GM15510 (cell line): ENCODE data around the gene HIP1R.

Source experiments
- POLR2A ChIP-seq: IDR thresholded peaks from 3 replicates; pipeline ENCODE4 v1.6.1; 2011; ENCODE audit warnings: borderline replicate concordance; ENCODE audit not compliant: insufficient read length; ENCODE audit errors: extremely low read depth

Gene HIP1R, protein sequence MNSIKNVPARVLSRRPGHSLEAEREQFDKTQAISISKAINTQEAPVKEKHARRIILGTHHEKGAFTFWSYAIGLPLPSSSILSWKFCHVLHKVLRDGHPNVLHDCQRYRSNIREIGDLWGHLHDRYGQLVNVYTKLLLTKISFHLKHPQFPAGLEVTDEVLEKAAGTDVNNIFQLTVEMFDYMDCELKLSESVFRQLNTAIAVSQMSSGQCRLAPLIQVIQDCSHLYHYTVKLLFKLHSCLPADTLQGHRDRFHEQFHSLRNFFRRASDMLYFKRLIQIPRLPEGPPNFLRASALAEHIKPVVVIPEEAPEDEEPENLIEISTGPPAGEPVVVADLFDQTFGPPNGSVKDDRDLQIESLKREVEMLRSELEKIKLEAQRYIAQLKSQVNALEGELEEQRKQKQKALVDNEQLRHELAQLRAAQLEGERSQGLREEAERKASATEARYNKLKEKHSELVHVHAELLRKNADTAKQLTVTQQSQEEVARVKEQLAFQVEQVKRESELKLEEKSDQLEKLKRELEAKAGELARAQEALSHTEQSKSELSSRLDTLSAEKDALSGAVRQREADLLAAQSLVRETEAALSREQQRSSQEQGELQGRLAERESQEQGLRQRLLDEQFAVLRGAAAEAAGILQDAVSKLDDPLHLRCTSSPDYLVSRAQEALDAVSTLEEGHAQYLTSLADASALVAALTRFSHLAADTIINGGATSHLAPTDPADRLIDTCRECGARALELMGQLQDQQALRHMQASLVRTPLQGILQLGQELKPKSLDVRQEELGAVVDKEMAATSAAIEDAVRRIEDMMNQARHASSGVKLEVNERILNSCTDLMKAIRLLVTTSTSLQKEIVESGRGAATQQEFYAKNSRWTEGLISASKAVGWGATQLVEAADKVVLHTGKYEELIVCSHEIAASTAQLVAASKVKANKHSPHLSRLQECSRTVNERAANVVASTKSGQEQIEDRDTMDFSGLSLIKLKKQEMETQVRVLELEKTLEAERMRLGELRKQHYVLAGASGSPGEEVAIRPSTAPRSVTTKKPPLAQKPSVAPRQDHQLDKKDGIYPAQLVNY

DNA sequence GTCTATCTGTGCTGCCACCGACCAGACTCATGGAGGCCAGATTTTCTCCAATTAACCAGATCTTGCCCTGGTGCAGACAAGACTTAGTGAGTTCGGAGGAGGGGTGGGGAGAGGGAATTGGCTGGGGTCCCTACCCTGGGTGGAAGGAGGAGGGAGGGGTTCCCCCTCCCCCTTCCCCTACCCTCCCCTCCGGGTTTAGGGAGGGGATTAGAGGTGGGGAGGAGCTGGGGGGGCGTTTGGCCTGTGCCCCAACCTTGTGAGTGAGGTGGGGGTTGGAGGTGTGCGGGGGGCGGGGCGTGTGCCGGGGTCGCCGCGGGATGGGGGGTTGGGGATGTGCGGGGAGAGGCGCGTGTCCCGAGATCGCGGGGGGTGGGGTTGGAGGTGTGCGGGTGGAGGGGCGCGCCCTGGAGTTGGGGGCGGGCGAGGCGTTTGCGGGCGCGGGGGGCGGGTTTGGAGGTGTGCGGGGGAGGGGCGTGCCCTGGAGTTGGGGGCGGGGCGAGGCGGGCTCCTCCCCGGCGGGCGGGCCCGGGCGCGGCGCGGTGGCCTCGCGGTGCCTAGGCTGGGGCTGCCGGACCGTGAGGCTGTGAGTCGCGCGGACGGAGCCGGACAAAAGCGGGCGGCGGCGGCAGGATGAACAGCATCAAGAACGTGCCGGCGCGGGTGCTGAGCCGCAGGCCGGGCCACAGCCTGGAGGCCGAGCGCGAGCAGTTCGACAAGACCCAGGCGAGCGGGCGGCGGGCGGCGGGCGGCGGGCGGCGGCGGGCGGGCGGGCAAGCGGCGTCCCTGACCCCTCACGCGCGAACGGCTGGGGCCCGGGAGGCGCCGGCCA is at the start of gene HIP1R:
HIP1R (plus strand) TSS at position 537 of the 829 bp plus-strand sequence; CDS start at position 631, 94 bp downstream.
- TF ChIP-seq POLR2A = peak; percentile 58

DNA sequence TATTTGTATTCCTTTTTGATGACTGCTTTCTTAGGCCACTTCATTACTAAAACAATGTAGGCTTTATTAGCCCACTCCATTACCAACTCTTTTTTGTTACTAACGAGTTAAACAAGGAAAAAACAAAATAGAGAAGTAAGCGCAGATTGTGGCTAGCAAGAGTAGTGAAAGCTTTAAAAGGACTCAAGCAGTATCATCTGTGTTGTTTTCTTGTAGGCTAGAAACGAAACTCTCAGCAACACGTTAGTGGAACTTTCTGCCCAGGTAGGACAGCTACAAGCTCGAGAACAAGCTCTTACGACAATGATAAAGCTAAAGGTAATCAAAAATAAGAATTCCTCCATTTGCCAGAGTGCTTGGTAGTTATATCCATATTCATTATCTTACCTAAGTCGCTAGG is 49.8 kb upstream of the HIP1R start:
- TF ChIP-seq POLR2A = no peak

DNA sequence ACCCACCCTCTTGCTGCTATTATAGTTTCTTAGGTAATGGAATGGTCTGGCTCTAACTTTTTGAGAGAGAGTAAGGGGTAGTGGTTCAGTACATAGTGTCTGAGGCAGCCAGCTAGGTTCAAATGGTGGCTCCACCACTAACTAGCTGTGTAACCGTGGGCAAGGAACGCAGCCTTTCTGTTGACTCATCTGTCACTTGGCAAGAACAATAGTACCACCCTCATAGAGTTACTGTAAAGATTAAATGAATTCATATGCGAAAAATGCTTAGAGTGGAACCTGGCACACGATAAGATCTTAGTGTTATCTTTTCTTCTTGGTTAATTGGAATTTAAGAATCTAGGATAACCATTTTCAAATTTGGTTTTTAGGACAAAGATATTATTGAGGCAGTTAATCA is 46.9 kb upstream of the HIP1R start:
- TF ChIP-seq POLR2A = no peak

DNA sequence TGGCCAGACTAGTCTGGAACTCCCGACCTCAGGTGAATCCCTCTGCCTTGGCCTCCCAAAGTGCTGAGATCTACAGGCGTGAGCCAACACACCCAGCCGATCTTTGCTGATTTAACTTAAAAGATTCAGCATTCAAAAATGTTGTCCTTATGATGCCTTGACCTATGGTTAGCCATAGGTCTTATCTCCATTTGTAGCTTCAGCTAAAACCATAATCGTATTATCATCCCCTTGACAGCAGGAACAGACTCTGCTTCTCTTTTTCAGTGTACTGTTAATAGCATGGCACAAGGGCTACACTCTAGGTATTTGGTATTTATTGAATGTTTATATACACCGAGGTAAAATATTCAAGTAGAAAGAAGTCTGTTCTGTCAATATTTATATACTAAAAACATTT is 45.6 kb upstream of the HIP1R start:
- TF ChIP-seq POLR2A = no peak

DNA sequence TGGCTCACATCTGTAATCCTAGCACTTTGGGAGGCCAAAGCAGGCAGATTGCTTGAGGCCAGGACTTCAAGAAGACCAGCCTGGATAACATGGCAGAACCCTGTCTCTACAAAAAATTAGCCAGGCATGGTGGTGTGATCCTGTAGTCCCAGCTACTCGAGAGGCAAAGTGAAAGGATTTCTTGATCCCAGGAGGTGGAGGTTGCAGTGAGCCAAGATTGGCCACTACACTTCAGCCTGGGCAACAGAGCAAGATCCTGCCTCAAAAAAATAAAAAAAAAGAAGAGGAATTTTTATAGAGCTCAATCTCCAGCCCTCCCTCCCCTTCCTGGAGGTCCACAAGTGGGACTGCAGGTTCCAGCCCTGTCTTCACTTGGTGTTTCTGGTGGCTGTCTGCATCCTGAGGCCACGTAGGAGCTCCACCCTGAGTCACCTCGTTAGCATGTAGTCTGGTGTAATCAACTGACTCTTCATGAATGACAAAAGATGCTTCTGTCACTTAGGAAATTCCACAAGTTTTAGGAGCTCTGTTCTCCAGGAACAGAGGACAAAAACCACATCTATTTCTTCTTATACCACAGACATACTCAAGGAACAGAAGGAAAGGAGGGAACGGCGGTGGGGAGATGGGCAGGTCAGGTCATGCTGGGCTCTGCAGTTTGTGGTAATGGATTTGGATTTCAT is 44.7 kb upstream of the HIP1R start:
- no peak for TF ChIP-seq POLR2A

DNA sequence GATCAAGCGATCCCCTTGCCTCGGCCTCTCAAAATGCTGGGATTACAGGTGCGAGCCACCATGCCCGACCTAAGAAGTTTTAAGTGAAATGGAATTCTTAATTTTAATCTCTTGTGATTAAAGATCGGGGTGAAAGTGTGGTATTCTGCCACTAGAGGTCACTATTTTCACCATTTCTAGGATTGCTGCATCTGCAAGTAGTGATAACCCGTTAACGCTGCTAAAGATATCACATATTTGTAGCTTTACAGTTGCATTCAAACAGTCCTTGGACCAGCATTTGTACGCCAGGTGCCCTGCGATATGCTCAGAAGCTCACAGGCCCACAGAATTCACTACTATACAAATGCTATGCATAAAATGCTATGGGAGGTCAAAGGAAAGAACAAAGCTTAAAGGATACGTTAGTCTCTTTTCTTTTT is 41.6 kb upstream of the HIP1R start:
- TF ChIP-seq POLR2A = no peak

DNA sequence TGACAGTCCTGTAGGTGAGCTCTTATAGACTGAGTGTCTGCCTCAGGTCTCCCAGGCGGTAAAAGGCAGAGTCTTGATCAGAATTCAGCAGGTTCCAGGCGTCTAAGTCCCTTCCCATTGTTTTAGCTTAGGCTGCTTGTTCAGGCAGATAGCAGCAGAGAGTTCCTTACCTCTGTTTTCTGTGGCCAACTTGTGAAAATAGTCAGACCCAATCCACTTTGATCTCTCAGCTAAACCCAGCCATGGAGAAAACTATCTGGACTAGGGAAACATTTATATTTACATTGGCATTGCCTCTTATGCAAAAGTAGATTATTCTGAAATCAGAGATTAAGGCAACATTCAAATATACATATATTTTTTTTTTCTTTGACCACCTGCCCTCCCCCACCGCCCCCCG is 39.5 kb upstream of the HIP1R start:
- no peak for TF ChIP-seq POLR2A

DNA sequence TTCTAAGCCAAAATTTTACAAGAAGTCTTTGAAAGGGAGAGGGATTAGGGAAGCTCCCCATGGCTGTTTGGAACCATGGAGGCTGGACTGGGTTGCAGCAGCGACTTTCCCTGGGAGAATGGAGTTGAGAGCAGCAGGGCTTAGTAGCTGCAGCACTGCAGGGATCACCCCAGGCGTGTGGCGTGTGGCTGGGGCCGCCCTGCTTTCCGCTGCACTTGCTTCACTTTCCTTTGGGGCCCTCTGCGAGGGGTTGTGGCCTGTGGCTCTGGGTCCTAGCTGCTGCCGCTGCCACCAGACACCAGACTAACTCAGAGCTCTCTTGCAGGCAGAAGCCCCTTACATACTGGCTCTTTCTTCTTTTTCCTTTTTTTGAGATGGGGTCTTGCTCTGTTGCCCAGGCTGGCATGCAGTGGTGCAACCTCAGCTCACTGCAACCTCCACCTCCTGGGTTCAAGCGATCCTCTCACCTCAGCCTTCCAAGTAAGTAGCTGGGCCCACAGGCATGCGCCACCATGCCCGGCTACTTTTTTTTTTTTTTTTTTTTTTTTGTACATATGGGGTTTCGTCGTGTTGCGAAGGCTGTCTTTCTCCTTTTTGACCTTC is 35.5 kb upstream of the HIP1R start:
- no peak for TF ChIP-seq POLR2A

DNA sequence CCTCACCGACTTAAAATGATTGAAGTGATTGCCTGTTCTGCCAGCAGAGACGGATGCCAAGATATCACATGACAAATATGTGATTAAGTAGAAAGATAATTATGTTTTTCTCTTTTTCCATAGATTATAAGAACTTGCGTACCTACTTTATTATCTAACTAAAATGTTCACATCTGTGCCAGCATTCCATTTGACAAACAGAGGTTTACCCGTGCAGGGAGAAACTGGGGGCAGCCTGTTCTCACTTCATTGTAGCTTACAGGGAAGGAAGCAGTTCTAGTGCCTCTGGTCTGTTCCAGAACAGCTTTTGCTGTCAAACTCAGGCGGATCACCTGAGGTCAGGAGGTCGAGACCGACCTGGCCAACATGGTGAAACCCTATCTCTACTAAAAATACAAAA is 31.3 kb upstream of the HIP1R start:
- no peak for TF ChIP-seq POLR2A

DNA sequence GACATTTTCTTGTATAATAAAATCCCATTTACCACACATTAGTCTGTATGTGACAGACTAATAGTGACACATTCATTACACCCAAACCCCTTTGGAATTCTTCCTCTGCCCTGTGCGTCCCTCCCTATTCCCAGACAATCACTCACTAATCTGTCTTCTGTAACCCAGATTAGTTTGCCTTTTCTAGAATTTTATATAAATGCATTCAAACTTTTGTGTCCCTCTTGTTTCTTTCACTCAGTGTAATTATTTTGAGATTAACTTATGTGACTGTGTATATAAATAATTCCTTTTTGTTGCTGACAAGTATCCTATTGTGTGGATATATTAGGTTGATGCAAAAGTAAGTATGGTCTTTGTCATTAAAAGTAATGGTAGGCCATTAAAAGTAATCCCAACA is 27.6 kb upstream of the HIP1R start:
- no peak for TF ChIP-seq POLR2A

DNA sequence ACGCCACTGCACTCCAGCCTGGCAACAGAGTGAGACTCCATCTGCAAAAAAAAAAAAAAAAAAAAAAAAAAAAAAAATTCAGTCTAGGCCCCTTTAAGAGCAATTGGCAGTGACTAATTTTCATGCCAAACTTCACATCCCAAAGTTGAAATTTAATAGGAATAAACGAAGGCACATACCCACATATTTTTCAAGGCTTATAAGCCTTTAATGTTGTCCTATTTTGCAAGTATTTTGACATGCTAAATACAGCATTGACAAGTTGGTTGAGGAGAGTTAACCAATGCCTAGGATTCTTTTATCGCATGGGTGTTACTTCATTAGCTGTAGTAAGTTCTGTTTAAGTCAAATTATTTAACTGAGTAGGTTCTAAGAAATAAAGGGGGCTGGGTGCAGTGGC is 23.5 kb upstream of the HIP1R start:
- no peak for TF ChIP-seq POLR2A

DNA sequence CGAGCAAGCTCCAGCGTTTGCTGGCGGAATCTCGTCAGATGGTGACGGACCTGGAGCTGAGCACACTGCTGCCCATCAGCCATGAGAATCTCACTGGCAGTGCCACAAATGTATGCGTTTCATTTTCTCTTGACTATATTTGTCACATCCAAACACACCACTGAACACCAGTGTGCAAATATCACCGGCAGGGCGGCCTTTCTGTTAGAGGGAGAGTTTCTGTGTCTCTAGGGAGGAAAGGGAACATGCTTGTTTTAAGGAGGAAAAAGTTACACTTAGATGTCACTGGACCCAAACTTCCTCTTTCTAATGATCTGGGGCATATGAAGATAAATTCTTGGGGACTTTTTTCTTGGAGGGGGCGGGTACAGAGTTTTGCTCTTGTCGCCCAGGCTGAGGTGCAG is 21.9 kb upstream of the HIP1R start:
- no peak for TF ChIP-seq POLR2A

DNA sequence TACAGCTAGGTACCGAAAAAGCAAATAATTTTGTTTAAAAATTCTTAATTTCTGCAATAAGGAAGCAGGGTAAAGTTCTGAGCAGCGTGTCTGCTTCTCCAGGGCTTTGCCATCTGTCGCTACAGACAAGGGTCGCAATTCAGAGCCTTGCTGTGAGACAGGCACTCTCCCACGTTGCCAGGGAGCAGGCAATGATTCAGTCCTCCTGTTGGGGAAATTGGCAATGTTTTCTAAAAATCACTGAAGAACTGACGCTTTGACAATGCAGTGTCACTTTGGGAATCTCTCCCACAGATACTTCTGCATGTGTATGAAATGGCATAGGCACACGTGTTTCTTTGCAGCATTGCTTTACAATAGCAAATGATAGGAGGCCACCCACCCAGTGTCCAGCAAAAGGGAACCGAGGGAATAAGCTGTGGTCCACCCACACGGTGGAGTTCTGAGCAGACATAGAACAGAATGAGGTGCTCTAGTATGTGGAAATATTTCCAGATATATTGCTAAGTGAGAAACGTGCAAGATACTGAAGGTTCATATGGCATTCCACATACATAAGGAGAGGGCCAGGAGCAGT is 16.0 kb upstream of the HIP1R start:
- TF ChIP-seq POLR2A = no peak
